LNCAP (cell line): ENCODE measurements around the gene SIAH3.
A peak's percentile ranks its signal among the peaks of the same experiment; 100 is the strongest.

Source experiments
- CTCF ChIP-seq: fragments of 450-650 bp; IDR thresholded peaks from 2 replicates; pipeline ENCODE4 v1.5.1; 2017; ENCODE audit warnings: mild to moderate bottlenecking

SIAH3 gene

GRCh38 chr13:45886466-45886865 lies 34.9 kb upstream of the SIAH3 start:
- no peak for TF ChIP-seq CTCF

- no peak for TF ChIP-seq CTCF
Observed at GRCh38 chr13:45885194-45885593, 33.6 kb upstream of the SIAH3 start.

- TF ChIP-seq CTCF, result no peak
Observed at GRCh38 chr13:45882626-45883025, 31.1 kb upstream of the SIAH3 start.

- no peak for TF ChIP-seq CTCF
Observed at GRCh38 chr13:45881353-45881752, 29.8 kb upstream of the SIAH3 start.

- TF ChIP-seq CTCF, result no peak
Observed at GRCh38 chr13:45880242-45880641, 28.7 kb upstream of the SIAH3 start.

- TF ChIP-seq CTCF, result peak; percentile 50; the same call in 1 of the 2 replicates
Observed at GRCh38 chr13:45879666-45880065, 28.1 kb upstream of the SIAH3 start.

GRCh38 chr13:45878966-45879365 lies 27.4 kb upstream of the SIAH3 start:
- TF ChIP-seq CTCF, result no peak

GRCh38 chr13:45876781-45877180 lies 25.2 kb upstream of the SIAH3 start:
- TF ChIP-seq CTCF, result no peak
